ENCODE results near the gene DLX4.

The DLX4 gene

DNA sequence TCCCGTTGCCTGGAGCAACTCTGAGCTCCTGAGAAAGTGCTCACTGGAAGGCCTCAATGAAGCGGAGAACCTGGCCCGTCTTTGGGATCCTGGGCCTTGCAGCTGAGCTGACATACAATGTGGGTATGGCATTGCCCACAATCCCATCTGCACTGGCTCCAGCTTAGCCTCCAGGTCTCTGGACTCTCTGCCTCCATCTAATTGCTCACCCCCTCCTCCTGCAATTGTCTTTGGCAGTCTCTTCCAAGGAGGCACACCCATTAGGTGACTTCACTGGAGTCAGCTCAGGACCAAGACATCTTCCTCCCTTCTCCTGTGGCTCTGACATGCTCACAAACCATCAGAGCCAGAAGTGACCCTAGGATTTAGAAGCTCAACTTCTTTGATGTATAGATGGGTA is 1.5 kb downstream of the DLX4 start:
- no peak for DNase-seq

GRCh38 chr17:49971199-49971847 is 2.3 kb downstream of the DLX4 start:
- DNase-seq, result no peak

- no peak for DNase-seq
Observed at GRCh38 chr17:49971848-49972485, 3.0 kb downstream of the DLX4 start.

DNA sequence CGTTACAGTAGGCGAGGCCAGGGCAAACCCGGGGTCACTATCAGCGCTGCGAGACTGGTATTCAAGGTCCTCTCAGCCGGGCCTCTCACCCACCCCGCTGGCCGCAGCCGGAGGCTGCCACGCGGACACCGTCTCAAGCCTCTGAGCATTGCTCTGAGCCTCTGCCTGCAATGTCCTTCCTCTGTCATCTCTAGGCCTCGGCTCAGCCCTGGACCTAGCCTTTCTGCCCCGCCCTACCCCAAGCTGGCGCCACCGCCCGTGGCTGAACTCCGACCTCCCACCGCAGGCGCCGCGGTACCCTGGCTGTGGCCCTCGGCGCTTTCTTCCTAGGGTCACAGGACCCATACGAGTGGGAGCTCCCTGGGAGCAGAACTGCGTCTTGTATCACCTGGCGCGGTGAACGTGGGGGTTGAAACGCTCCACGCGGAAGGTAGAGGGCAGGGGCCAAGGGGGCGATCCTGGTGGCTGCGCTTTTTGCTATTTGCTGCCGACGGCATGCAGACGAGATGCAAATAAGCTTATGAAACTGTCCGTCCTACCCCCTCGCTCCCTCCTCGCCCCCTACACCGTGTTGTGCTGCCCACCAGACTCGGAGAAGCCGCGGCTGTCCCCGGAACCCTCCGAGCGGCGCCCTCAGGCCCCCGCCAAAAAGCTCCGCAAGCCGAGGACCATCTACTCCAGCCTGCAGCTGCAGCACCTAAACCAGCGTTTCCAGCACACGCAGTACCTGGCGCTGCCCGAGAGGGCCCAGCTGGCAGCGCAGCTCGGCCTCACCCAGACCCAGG is 3.7 kb downstream of the DLX4 start:
- no peak for DNase-seq

DNA sequence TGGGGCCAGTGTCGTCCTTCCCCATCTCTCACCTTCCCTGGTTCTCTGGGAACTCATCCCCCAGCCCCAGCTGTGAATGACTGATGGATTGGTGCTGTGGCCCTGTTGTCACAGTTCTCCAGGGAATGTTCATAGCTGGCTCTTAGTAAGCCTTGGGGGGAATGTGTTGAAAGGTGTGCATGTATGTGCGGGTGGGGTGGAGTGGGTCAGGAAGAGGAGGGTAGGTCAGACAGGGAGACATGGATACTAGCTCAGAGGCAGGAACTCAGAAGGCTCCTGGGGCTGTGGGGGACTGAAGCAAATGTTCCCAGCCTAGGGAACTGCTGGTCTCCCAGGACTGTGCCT is 4.3 kb downstream of the DLX4 start:
- DNase-seq, result no peak

DNA sequence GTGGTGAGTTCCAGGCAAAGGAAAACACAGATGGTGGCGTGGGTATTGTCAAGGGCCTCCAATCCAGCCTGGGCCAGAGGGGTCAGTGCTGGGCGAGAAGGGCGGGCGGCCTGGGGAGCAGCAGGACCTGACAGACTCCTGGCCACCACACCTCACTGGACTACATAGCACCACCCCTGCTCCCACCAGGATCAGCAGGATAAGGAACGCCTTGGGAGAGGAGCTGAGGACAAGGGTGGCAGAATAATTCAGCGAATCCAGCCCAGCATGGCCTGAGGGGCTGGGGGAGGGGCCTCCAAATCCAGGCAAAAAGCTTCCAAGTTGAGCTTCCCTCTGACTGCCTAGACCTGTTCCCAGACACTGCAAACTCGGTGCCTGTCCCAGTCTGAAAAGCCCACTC is 6.5 kb downstream of the DLX4 start:
- no peak for DNase-seq

- no peak for DNase-seq
Observed at GRCh38 chr17:49976163-49976827, 7.3 kb downstream of the DLX4 start.

DNA sequence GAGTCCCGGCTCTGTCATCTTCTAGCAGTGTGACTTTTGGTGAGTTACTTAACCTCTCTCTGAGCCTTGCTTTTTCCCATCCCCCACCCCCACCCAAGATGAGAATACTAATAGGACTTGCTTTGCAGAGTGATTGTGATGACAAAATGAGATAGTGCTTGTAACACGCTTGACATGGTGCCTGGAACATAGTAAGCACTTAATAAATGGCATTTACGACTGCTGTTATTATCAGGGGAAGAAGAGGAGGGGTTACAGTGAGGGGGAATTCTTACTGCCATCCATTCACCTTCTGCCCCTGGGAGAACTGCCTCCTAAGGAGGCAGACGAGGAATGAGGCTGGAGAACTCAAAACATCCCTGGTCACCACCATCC is 7.8 kb downstream of the DLX4 start:
- no peak for DNase-seq

- DNase-seq, result no peak
Observed at GRCh38 chr17:49977463-49978389, 8.7 kb downstream of the DLX4 start.

DNA sequence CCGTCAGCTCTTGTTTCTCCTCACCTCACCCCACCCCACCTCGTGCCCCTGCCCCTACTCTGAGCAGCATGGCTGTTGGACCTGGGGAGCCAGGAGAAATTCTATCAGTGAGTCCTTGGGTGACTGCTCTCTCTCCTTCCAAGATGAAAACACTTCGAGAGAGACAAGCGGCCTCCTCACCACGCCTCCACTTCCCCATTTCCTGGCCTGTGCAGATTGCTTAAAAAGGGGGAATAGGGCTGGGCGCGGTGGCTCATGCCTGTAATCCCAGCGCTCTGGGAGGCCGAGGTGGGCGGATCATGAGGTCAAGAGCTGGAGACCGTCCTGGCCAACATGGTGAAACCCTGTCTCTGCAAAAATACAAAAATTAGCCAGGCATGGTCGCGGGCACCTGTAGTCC is 9.5 kb downstream of the DLX4 start:
- DNase-seq, result no peak

DNA sequence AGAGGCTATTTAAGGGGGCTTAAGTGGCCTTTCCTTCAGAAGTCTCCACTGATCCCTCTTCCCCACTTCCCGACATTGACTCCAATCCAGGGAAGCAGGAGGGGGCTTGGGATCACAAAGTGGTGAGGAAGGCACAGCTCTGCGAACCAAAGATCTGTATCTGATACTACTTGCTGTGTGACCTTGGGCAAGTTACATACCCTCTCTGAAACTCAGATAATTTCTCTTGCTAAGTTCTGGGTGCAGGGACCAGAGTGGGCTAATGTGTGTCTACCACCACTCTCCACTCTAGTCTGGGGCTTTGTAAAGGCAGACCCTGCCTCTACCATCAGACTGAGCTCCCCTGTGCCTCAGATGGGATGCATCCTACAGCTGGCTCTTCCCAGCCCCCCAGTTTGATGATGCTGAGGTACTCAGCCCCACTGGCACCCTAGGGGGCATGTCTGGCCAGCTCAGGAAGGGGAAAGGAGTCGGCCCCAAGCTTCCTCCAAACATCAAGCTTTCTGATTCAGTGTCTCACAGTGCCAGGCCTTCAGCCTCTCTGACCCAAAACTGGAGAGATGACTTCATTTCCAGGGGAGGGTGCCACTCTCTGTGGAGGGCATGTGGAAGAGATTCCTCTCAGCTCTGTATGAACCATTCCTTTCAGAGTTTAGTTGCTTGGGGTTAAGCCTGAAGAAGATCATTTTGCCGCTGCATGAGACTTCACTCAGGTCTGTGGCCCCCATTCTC is 10.9 kb downstream of the DLX4 start:
- DNase-seq, result no peak

DNA sequence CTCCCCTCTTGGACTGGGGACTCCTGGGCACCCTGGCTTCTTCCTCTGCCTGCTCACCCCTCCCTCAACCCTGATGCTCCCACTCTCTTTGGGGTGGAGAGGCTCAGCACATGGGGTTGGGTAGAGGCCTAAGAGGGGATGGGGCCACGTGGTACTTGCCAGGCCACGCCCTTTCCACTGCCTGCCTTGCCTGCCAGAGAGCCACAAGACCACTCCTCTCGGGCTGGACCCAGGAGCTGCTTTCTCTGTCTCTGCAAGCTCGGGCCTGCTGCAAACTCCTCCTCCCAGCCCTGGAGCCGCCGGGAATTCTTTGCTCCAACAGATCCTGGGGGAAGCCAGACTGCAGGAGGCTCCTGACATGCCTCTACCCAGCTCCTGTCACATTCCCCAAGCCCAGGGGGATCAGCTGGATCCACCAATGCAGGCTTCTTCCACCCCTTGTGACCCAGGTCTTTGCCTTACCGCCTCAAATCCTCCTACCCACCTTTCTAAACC is 11.8 kb downstream of the DLX4 start:
- peak; percentile 93 for DNase-seq

GRCh38 chr17:49984283-49984682 is 15.3 kb downstream of the DLX4 start:
- DNase-seq, result no peak

DNA sequence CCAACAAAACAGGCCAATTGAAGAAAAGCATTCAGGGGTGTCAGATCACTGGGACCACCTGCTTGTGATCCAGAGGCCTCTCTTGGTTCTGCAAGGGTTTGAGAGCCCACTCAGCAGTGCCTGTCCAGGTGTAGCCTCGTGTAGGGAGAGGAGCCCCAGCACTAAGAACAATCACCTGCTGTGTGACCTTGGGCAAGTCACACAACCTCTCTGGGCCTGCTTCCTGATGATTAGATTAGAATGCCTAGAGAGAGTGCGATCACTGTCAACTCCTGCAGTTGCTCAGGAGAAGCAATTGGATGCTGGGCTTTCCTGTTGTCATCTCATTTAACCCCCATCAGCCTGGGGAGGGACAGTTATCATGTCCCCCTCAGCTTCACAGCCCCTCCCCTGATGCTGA is 15.8 kb downstream of the DLX4 start:
- DNase-seq, result no peak

GRCh38 chr17:49985310-49985990 is 16.5 kb downstream of the DLX4 start:
- DNase-seq, result no peak

DNA sequence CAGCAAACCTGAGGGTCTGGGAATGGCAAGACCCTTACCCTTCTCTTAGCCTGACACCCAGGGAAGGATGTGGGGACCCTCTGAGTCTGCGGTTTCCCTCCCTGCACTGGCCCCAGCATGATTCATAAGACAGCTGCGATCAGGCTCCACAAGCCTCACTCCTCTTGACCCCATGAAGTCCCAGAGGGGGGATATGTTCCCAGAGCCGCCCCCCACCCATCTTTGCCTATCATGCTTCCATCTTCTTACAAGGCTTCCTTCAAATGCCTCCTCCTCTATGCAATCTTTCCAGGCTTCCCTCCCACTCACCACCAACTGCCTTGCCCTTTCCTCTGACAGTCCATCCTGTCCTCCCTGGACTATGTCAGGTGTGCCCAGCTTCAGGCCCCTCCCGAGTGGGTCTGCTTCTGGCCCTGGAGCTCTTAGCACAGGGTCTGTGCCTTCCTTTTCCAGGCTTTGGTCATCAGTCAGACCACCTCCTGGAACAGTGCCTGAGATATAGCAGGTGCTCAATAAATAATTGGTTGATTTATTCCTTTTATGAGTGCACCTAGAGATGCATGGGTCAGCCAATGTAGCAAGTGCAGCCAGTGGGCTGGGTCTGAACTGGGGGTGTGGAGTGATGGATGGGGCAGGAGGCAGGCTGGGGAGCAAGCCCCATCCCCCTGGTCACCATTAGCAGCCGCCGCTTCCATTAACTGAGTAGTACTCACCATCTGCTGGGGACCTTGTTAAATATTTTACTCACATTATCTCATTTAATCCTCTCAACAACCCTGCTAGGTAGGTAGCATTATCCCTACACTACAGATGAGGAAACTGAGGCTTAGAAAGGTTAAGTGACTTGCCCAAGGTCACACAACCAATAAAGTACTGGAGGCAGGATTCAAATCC is 17.7 kb downstream of the DLX4 start:
- DNase-seq, result no peak

GRCh38 chr17:49987290-49987585 is 18.2 kb downstream of the DLX4 start:
- no peak for DNase-seq

GRCh38 chr17:49987681-49988441 is 18.9 kb downstream of the DLX4 start:
- peak; percentile 89 for DNase-seq

GRCh38 chr17:49989518-49989880 is 20.5 kb downstream of the DLX4 start:
- DNase-seq, result no peak

DNA sequence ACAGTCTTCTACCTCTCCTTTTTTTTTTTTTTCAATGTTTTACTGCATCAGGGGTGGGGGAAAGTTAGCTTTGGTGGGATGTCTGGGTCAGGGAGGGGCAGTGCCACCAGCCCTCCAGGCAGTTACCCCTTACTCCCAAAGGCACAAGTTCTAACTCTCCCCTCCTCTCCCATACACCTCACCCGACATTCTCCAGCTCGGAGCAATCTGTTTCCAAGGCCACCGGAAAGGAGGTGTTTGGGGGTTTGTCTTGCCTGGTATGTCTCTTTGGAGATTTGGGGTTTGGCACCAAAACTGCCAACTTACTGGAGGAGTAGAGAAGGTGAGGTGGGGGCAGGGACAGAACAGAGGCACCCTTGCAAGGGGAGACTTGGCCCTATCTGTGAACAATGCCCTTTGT is 21.3 kb downstream of the DLX4 start:
- DNase-seq, result no peak

Measured in NCI-H2171 treated with DMSO at 0.1 percent for 48 hours (cell line).